GOT3 (cell line): ENCODE results near the gene CCNT1.
"Not testable (repeated sequence)": the region's sequence is repeated elsewhere in the genome, so short reads cannot be mapped to it uniquely, and the experiment has no call there.

ENCODE experiments used
- DNase-seq: peaks from one replicate; lab custom pipeline; 2025; ENCODE audit warnings: mixed read lengths; lab: John Stamatoyannopoulos, UW

Gene CCNT1

DNA sequence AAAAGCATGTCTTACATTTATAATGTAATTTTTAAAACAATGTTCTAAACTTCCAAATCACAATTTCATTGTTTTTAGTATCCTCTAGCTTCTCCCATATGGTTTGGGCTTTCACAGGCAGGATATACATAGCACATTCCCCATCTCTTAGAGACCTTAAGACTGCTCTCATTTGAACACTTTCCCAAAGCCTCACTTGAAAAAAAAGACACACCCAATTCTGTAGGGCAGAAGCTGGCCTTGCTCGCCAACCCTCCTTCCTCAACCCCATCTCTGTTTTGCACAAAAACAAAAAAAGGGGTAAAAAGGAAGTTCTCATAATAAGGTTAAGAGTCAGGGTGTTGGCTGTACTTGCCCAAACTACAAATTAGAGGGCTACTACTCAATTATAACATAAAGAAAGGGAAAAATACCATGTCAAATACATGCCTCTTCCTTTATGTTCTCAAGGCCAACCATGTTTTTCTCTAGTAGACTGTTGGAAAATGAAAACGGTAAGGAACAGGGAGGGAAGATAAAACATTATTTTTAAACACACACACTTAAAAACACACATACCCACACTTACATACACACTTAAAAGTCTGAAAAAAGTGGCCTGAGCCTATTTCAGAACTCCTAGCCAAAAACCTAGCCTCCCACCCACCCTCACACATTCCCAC is 24.6 kb downstream of the CCNT1 start:
- no peak for DNase-seq

DNA sequence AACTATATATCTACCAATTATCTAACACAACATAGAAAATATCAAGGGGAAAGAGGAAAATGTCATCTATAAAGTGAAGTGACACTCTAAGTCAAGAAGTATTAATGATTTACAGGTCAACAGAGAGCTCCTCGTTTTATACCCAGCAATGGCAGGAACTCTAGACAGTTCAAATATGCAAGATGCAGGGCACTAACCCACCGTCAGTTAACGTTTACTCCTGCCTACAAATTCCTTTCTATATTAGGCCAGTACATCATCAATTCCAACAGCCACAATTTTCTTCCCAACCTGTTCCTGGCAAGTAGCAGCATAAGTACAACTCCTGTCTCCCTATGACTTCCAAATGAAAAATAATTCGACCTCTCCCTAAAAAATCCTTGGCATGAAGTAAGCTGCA is 25.5 kb downstream of the CCNT1 start:
- DNase-seq: no peak

DNA sequence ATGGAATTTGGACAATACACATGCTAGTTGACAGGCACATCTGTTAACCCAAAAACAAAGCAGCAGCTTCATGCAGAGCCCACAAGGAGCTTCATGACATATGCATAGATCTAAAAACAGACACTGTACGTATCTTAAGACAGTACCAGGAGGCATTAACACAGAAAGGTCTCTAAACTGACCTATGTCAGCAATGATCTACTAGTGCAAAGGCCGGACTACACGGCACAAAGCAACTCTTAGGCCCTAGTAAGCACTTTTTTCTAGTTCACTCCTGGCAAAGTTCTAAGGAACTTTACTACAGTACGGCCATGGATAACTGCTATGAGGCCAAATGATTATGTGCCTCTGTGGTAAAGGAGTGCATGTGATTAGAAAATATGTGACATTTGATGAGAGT is 26.1 kb downstream of the CCNT1 start:
- no peak for DNase-seq

DNA sequence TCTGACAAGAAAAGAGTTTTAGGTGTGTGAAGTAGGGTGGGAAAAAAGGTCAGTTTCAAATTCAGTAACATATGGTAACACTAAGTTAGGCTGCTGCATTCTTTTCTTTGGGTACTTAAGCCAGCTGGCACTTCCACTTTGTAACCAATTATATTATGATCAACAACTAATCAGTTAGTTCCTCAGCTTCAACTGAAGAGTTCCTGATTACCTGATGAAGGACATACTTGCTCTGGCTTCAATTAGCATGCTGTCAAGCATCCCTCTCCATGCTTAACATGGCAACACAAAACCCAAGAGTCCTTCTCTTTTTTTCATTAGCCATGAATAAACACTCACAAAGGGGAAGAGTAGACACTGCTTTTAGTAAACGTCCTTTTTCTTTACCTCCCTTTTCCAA is 27.7 kb downstream of the CCNT1 start:
- no peak for DNase-seq

DNA sequence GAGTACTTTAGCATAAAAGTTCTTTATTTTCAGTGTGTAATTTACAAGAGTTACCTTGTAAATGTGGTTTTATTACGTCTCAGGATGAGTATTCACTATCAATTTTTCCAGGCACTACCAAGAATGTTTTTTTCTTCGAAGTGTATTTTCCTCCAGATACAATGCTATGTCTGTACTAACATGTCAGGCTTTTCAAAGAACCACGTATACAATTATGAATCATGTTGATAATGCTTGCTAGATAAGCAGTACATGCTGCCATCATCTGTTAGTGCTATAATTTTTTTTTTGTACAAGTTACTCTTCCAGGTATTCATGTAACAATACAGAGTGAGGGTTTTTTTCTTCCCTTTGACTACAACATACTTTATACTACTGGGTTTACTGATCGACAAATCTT is 28.9 kb downstream of the CCNT1 start:
- DNase-seq: no peak

DNA sequence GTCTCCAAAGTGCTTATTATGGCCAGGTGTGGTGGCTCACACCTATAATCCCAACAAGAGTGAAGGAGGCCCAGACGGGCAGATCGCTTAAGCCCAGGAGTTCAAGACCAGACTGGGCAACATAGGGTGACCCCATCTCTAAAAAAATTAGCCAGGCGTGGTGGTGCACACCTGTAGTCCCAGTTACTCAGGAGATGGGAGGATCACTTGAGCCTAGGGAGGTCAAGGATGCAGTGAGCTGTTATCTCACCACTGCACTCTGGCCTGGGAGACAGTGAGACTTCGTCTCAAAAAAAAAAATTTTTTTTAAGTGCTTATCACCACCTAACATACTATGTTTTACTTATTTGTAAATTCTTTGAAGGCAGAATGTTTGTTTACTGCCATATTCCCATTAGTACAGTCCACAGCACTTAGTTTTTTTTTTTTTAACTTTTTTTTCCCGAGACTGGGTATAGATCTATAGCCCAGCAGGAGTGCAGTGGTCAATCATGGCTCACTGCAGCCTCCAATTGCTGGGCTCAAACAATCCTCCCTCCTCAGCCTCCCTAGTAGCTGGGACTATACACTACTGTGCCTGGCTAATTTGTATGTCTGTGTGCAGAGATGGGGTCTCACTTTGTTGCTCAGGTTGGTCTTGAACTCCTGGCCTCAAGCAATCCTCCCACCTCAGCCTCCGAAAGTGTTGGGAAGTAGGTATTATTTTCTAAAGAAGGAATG is 29.7 kb downstream of the CCNT1 start:
- DNase-seq: no peak

DNA sequence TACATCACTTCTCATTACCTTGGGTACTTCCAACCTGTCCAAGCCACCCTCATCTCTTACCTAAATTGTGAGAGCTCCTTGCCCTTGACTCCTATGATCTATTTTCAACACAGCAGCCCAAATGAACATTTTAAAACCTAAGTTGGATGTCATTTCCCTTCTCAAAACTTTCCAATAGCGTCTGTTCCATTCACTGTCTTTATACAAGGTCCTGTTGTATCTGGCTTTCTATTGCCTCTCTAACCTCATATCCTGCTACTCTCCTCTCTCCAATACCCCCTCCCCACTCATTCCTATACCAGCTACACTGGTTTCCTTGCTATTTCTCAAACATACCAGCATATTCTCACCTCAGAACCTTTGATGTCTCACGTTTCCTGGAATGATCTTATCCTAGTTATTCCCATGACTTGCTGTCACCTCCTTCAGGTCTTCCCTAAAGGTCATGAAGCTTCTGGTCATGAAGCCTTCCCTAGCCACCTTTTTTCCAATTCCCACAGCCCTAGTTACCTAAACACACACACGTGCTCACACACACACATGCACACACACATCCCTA is 30.4 kb downstream of the CCNT1 start:
- no peak for DNase-seq

DNA sequence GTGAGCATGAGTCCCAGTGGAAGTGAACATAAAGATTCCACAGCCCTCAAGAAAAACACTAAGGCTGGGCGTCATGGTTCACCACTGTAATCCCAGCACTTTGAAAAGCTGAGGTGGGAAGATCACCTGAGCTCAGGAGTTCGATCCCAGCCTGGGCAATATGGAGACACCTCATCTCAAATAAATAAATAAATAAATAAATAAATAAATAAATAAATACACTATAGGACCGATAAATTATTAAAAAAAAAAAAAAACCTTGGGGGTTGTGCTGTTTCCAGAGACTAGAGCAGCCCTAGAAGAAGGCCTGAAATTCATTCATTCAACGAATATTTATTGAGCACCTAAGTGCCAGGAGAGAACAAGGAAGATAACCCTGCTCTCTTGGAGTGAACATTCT is 33.0 kb downstream of the CCNT1 start:
- no peak for DNase-seq

DNA sequence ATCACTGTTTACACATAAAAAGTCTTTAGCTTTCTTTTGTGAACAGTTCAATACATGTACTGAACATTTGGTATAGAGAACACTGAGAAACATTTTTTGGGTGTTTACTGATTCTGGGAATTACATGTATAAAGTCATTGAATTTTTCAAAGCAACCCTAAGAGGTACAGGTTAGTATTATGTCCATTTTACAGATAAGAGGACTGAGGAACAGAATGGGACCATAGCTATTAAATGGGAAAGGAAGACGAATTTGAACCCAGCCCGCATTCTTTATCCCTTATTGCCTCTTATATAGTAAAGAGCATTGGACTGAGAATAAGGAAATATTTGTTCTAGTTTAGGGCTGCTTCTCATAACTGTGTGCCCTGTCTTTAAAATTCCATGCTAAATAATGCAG is 33.6 kb downstream of the CCNT1 start:
- DNase-seq: no peak

DNA sequence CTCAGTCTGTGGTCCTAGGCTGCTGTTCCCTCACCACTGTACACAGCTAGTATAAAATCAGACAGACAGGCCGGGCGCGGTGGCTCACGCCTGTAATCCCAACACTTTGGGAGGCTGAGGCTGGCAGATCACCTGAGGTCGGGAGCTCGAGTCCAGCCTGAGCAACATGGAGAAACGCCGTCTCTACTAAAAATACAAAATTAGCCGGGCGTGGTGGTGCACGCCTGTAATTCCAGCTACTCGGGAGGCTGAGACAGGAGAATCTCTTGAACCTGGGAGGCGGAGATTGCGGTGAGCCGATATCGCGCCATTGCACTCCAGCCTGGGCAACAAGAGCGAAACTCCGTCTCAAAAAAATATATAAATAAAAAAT is 34.0 kb downstream of the CCNT1 start:
- not testable (repeated sequence) for DNase-seq

DNA sequence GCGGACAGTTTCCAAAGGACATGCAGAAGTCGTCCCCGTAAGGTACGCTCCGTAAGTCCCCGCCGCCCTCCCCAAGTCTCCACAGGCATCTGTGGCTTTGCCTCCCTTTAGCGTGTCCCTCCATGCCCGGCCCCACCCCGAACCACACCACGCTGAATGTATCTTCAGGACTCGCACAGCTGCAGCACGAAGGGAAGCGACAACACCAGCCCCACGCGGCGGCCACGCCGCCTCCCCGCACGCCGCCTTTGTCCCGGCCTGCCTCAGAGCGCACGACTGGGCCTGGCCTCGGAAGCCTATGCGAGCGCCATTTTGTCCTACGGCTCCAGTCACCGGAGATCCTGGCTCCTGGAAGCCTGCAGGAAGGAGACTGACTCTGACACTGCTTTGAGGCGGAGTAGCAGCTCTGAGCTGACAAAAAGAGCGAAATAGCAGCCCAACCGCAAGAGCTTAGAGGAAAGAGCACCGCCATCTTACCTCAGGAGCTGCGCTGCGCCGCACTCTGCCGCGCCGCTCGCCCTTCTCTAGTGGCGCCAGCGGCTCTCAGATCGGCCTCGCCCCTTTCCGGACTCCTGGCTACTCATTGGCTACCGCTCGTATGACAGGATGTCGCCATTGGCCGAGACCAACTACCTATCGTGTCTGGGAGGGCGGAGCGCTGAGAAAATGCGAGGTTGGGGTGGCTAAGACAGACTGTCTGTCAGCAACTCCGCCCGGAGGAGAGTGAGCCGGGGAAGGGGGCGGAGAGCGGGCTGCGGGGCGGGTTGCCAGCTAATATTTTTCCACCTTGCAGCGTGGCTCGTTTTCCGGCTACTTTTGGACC is 34.6 kb downstream of the CCNT1 start, which contains the start of gene KANSL2:
TSS of gene KANSL2 (minus strand) at position 529 of the 823 bp plus-strand sequence. CDS start 606 bp downstream, outside the sequence.
- peak; percentile 89 for DNase-seq

DNA sequence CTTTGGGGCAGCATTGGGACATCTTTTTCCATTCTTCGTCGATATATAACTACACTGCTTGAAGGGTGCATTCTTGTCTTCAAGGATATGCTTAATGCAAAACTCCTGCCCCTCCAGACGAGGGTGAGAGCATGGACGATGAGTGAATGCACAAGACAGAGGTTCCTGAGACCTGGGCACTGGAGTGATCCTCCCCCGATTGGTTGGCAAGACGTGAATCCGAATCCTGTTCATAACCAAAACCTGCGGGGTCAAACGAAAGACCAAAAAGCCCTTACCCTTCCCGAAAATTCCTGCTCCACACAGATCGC is 35.2 kb downstream of the CCNT1 start:
- DNase-seq: no peak

DNA sequence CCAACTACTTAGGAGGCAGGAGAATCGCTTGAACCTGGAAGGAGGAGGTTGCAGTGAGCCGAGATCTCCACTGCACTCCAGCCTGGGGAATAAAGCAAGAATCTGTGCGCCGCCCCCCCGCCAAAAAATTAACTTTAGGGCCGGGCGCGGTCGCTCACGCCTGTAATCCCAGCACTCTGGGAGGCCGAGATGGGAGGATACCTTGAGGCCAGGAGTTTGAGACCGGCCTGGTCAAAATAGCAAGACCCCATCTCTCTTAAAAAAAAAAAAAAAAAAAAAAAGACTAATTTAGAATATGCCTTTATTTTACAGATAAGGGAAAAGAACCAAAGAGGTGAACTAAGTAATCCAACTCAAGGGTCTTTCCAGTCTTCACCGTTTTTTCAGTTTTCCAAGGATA is 35.6 kb downstream of the CCNT1 start:
- DNase-seq: no peak

DNA sequence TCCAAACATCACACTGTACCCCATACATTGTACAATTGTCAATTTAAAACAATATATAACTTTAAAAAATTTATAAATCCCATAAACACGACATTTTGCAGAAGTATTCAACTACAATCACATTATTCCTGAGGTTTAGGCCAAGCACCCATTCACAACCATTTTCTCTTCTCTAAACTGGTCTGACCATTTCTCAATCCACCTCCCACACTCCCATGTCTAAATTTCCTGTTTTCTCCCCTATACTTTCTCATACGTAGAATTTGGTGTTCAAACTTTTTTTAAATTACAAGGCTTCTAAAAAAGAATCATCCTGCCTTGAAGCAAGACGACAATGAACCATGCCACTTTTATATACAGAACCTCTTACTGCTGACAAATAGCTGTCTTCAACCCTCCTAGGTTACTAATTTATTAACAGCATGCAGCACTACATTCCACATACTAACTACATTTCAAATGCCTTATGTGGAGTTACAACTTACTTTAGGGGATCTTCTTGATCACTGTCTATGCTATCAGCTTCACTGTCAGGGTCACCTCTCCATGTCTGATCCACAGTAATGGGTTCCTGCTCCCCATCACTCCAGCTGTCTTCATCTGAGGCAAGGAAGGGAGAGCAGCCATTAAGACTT is 37.8 kb downstream of the CCNT1 start:
- DNase-seq: no peak

DNA sequence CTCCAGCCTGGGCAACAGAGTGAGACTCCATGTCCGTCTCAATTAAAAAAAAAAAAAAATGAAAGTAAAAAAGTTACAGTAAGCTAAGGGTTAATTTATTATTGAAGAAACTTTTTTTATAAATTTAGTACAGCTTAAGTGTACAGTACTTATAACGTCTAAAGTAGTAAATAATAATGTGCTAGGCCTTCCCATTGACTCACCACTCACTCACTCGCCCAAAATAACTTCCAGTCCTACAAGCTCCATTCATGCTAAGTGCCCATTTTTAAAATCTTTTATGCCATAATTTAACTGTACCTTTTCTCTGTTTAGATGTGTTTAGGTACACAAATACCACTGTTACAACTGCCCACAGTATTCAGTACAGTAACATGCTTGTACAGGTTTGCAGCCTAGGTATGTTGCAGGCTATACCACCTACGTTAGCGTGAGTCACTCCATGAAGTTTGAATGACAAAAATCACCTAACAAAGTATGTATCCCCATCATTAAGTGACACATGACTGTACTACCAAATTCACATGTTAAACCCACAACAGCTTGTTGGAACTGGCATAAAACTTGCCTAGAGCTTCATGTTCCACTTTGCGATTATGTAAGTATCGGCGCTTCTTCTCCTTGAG is 45.2 kb downstream of the CCNT1 start:
- no peak for DNase-seq

DNA sequence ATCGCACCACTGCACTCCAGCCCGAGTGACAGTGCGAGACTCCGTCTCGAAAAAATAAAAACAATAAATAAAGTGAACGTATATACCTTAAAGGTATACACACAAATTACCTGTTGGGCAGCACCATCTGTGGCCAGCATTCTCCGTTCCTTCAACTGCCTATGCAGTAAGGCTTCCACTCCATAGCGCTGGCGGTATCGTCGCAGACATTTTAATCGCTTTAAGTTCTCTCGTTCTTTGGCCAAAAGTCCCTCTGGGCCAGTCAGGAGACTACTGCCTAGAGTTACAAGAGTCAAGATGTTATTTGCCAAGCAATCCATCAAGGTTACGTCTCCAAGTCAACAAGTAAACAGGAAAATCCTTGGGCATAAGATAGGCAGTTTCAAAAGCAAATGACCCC is 47.5 kb downstream of the CCNT1 start:
- no peak for DNase-seq

DNA sequence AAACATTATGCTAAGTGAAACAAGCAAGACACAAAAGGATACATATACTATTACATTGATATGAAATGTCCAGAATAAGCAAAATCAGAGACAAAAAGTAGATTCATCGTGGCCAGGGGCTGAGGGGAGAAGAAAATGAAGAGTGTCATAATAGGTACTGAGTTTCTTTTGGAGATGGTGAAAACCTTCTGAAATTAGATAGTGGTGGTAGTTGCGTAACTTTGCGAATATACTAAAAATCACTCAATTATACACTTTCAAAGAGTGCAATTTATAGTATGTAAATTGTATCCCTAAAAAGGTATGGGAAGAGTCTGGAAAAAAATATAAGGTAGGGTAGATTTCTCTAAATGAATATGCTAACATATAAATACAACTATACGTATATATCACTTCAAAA is 56.6 kb downstream of the CCNT1 start:
- DNase-seq: no peak

DNA sequence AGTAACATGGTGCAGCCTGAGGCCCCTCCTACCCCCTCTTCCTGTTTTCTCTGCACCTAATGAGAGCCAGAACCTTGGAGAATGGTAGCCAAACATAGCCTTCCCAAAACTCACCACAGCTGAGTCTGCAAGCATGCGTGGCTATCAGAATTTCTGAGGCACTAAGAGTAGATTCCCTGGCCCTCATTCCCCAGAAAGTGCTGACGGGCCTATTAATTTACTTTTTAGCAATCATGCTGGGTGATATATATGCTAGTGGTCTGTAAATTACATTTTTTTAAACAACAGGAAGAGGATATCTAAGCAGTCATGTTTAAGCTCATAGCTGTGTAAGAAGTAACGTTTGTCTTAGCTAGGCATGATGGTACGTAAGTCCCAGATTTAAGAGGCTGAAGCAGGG is 64.8 kb downstream of the CCNT1 start:
- DNase-seq: no peak

DNA sequence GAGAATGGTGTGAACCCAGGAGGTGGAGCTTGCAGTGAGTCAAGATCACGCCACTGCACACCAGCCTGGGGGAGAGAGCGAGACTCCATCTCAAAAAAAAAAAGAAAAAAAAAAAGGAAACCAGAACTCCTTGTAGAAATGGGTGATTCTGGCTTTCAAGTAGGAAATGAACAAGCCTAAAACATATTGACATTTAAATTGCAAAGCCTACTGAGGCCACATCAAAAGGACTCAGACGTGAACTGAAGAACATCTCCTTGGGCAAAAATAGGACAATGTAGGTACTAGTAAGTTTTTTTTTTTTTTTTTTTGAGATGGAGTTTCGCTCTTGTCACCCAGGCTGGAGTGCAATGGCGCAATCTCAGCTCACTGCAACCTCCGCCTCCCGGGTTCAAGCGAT is 71.2 kb downstream of the CCNT1 start:
- not testable (repeated sequence) for DNase-seq

DNA sequence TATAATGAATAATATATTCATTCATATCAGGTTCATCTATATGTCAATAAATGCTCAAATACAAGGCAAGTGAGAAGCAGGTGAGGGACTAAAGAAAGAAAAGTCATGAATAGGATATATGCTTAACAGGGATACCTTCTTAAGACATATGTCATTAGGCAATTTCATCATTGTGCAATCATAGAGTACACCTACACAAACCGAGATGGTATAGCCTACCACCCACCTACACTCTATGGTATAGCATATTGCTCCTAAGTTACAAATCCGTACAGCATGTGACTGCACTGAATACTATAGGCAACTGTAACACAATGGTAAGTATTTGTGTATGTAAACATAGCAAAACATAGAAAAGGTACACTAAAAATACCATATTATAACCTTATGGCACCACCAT is 73.5 kb downstream of the CCNT1 start:
- DNase-seq: no peak

DNA sequence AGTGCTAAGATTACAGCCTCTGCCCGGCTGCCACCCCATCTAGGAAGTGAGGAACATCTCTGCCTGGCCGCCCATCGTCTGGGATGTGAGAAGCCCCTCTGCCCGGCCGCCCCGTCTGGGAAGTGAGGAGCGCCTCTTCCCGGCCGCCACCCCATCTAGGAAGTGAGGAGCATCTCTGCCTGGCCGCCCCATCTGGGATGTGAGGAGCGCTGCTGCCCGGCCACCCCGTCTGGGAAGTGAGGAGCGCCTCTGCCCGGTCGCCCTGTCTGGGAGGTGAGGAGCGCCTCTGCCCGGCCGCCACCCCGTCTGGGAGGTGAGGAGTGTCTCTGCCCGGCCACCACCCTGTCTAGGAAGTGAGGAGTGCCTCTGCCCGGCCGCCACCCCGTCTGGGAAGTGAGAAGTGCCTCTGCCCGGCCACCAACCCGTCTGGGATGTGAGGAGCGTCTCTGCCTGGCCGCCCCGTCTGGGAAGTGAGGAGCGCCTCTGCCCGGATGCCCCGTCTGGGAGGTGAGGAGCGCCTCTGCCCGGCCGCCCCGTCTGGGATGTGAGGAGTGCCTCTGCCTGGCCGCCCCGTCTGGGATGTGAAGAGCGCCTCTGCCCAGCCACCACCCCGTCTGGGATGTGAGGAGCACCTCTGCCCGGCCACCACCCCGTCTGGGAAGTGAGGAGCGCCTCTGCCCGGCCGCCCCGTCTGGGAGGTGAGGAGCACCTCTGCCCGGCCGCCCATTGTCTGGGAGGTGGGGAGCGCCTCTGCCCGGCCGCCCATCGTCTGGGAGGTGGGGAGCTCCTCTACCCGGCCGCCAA is 74.6 kb downstream of the CCNT1 start:
- DNase-seq: not testable (repeated sequence)
